ENCODE results near the gene SHISAL2A. TPM values are rescaled to one million over a fixed set of nuclear protein-coding genes. Genes with fewer than 3 reads are reported as not detected.

Gene SHISAL2A
- total RNA-seq, 1 experiment from 2014 or later, result 0.90 TPM

DNA sequence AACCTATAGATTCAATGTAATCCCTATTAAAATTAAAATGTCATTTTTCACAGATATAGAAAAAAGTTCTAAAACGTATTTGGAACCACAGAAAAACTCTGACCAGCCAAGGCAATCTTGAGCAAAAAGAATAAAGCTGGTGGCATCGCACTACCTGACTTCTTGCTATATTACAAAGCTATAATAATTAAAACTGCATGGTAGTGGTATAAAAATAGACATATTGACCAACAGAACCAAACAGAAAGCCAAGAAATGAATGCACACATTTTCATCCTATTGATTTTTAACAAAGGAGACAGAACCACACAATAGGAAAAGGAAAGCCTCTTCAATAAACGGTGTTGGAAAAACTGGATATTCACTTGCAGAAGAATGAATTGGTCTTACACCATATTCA is 9.2 kb upstream of the SHISAL2A start:
- Histone ChIP-seq H2BK120ac (ENCODE audit: low read depth, low read length, poor library complexity, severe bottlenecking) (no peak overlapping the region), H2BK15ac (ENCODE audit: low read depth, low read length) (no peak overlapping the region), H2AK5ac (ENCODE audit: insufficient read length, low read length) (no peak overlapping the region), H3K27me3 (ENCODE audit: insufficient read depth, low read length) (no peaks in the 10 kb centered on the region), H3K79me1 (ENCODE audit: insufficient read depth, low read depth, low read length, poor library complexity, severe bottlenecking) (no peaks in the 10 kb centered on the region), H3K23ac (ENCODE audit: insufficient read length, low read depth, low read length) (no peak overlapping the region), H3K9me3 (ENCODE audit: control insufficient read depth, low read depth, low read length) (no peaks in the 10 kb centered on the region), H3K9ac (ENCODE audit: extremely low read depth, insufficient read length, low read length) (no peak overlapping the region), H2BK12ac (ENCODE audit: insufficient read length, low read depth, low read length) (no peak overlapping the region), H3K18ac (ENCODE audit: insufficient read length, low read depth, low read length) (no peak overlapping the region), H2AFZ (ENCODE audit: low read length) (no peak overlapping the region), H4K8ac (replicated peaks; ENCODE audit: insufficient read length, low read depth, low read length) (no peak overlapping the region), H3T11ph (ENCODE audit: low read length) (no peak overlapping the region), H3K4ac (ENCODE audit: low read depth, low read length) (no peak overlapping the region), H3K4me1 (ENCODE audit: insufficient read depth, low read length) (no peaks in the 10 kb centered on the region), H2BK5ac (ENCODE audit: insufficient read length, low read length) (no peak overlapping the region), H3K27ac (ENCODE audit: insufficient read length, low read depth, low read length) (no peak overlapping the region), H4K5ac (ENCODE audit: insufficient read length, low read depth, low read length) (no peak overlapping the region), H3K56ac (ENCODE audit: insufficient read length, low read depth, low read length) (no peak overlapping the region), H3K14ac (ENCODE audit: insufficient read depth, low read length) (no peak overlapping the region), H3K23me2 (ENCODE audit: insufficient read length, low read depth, low read length, poor library complexity, severe bottlenecking) (no peaks in the 10 kb centered on the region), H4K91ac (ENCODE audit: insufficient read length, low read depth, low read length) (no peak overlapping the region), H3K4me2 (ENCODE audit: insufficient read depth, insufficient read length, low read length) (no peak overlapping the region), H3K79me2 (ENCODE audit: insufficient read depth, low read length) (no peaks in the 10 kb centered on the region), H4K20me1 (ENCODE audit: control insufficient read depth, insufficient read depth, insufficient read length) (no peaks in the 10 kb centered on the region), H2BK20ac (ENCODE audit: low read depth, low read length, poor library complexity, severe bottlenecking) (no peak overlapping the region)
- no peak for DNase-seq
- Mint-ChIP-seq H3K36me3 (ENCODE audit: insufficient read depth in 1 of 3, low read depth in 3 of 3) (peaks cover 0 to 3% (median 3%) of the 10 kb centered on the region in 3 experiments; a peak in 3 of 7 replicates), H3K27ac (no peak overlapping the region), H3K27me3 (ENCODE audit: low read depth) (no peaks in the 10 kb centered on the region; the same call in 1 of the 2 replicates), H3K4me1 (no peaks in the 10 kb centered on the region), H3K4me3 (no peak overlapping the region), H3K9me3 (peaks cover 13 to 27% of the 10 kb centered on the region in 2 experiments)
- no peak for TF ChIP-seq CTCF (conservative IDR thresholded peaks at IDR 0.05)
- WGBS (ENCODE audit: extremely low coverage, insufficient read length, low lambda C conversion rate), result no CpG with 5 or more reads among the region's 3 CpGs

All from H9 (cell line).